Raji (cell line): ENCODE measurements around the gene PHLDA2.

Experiments
- POLR2A ChIP-seq: IDR thresholded peaks from 2 replicates; pipeline ENCODE4 v1.6.1; 2011; ENCODE audit warnings: low read depth, low read length, control low read depth; ENCODE audit not compliant: insufficient read depth

PHLDA2 gene, protein sequence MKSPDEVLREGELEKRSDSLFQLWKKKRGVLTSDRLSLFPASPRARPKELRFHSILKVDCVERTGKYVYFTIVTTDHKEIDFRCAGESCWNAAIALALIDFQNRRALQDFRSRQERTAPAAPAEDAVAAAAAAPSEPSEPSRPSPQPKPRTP

DNA sequence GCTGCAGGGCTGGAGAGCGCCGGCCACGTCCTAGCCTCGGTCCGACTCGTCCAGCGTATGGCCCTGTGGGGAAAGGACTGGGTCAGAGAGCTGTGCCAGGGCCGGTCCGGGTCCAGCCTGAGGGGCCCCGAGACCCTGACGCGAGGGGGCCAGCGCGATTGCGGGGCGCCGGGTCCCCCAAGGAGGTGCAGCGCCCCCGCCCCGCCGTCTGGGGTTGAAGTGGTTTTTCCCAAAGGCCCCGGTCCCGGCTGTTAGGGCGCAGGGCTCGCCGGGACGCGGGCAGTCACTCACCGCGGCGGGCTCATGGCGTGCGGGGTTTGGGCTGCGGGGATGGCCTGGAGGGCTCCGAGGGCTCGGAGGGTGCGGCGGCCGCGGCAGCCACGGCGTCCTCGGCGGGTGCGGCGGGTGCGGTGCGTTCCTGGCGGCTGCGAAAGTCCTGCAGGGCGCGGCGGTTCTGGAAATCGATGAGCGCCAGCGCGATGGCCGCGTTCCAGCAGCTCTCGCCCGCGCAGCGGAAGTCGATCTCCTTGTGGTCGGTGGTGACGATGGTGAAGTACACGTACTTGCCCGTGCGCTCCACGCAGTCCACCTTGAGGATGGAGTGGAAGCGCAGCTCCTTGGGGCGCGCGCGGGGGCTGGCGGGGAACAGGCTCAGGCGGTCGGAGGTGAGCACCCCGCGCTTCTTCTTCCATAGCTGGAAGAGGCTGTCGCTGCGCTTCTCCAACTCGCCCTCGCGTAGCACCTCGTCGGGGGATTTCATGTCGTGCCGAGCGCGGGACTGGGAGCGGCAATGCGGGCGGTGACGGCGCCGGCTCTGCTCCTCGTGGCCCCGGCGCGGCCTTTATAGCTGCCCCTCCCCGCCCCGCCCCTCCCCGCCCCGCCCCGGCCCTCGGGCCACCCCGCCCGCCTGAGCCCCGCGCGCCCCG lies at the start of gene PHLDA2:
TSS of gene PHLDA2 (minus strand) at position 816 of the 926 bp plus-strand sequence. CDS start at position 760, 56 bp downstream.
- TF ChIP-seq POLR2A: no peak

DNA sequence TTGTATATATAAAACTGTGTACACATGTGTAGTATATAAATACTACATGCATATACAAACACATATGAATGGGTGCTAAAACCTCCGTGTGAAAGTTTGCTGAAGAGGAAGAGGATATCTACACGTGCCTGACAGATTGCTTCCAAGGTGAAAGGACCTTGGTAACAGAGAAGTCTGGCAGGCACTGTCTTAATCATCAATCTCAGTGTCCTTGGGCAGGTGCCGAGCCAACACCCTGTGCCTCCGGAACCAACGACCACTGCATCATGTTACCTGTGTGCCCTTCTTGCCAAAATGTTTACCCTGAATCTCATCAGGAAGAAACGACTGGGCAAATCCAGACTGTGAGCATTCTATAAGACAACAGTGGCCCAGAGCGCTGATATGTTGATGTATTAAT lies 47.9 kb upstream of the PHLDA2 start:
- no peak for TF ChIP-seq POLR2A

DNA sequence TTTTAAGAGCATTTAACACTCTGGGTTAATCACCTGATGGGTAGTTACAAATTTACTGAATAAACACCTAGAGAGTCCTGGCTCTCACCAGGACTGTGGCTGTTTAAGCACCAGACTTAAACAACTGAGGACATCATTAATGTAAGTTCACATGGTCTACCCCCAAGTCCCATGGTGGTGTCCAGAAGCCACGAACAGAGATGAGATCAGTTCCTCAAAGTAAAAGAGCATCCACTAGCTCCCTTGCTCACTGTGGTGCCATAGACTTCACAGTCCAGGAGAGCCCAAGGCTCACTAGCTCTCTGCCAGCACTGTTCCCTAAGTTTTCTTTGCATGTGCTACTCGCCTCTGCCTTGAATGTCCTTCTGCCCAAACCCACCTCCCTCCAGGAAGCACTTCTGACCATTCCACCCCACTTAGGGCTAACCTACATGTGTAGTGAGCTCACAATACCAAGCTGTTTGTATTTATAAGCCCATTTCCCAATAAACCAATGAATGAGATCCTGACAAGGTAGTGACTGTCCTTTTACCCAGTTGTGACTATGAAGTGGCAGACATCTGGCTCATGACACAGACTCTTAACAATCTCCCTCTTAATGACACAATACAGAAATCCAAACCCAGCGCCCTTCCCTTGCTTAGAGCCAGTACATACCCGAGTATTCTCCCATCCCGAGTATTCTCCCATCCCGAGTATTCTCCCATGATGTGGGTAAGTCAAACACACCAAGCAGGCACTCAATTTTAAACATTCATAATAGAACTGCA lies 47.3 kb upstream of the PHLDA2 start:
- no peak for TF ChIP-seq POLR2A

DNA sequence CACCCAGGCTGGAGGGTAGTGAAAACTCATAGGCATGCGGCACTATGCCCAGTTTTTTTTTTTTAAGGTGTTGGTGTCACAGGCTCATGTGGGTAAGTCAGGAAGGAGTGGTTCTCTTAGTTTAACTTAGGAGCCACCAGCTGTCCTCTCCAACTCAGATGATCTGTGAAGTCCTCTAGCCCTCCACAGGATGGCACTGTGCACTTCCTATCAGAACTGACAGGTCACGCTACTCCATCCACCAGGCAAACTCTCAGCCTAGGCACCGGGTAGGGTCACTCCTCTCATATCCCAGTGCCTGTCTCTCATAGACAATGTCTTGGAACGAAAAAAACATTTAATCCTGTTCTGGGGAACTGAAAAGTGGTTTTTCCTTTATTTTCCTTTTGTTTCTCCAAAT lies 46.4 kb upstream of the PHLDA2 start:
- no peak for TF ChIP-seq POLR2A

DNA sequence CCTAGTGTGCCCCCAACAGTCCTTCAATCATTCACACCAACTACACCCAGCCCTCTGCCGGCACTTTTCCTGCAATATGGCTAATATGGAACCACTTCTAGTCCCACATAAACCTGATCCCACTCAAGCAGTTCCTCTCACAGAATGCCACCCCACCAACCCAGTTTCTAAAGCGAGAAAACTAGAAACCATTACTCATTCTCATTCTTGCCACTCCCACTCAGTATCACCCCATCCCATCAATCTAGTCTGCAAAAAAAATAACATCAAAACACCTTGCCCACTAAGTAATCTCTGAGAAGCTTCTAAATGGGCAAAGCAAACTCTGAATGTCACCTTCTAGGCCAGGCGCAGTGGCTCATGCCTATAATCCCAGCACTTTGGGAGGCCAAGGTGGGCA lies 45.1 kb upstream of the PHLDA2 start:
- TF ChIP-seq POLR2A: no peak

DNA sequence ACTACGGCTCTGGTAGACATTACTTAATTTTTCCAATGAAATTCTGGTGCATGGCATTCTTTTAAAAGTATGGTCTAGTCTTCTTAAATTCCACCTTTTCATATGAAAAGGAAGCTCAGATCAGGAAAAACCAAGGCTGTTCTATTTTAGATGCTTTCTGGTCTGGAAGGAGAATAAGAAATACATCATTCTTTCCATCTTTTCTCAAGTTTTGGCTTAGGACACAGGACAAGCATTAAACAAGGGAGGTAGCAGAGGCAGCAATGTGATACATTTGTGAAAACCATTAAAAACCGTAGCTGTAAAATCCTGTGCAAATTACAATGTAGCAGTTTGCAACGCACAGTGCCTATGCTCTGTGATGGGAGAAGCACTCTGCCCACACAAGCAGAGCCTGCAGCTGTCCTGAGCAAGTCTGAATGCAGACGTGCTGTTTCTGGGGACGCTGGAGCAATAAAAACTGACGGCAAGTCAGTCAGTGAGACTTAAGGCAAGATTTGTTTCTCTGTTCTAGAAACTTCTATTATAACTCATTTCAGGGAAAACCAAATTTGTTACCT lies 39.2 kb upstream of the PHLDA2 start:
- no peak for TF ChIP-seq POLR2A

DNA sequence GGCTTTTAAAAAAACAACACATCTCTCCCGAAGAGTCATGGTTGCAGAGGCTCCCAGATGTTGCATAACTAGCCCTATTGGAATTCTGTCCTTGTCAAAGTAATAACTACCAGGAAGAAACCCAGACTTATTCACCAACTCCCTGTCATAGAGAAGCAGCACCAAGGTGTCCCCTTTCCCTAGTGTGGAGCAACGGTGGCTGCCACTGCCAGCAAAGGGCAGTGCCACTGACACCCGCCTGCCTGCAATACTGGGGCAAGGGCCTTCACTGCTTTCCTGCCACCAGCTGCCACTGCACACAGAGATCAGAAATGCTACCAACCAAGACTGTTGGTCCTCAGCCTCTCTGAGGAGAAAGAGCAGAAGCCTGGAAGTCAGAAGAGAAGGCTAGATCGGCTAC lies 35.6 kb upstream of the PHLDA2 start:
- no peak for TF ChIP-seq POLR2A

DNA sequence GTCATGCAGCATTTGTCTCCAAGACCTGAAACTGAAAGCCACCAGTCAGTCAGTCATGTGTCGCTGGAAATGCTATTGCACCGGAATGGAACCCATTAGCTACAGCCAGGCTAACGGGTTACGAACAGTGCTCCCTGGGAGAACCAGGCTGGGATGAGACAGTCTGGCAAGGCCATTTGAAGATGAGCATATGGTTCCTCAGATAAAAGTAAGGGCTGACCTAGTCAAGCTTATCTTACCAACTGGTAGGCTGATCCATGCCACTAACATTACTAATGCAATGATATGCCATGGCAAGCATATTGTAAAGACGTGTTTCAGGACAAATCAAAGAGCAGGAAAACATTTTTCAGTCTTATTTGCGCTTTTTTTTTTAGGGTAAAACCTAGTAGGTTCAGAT lies 34.5 kb upstream of the PHLDA2 start:
- no peak for TF ChIP-seq POLR2A

DNA sequence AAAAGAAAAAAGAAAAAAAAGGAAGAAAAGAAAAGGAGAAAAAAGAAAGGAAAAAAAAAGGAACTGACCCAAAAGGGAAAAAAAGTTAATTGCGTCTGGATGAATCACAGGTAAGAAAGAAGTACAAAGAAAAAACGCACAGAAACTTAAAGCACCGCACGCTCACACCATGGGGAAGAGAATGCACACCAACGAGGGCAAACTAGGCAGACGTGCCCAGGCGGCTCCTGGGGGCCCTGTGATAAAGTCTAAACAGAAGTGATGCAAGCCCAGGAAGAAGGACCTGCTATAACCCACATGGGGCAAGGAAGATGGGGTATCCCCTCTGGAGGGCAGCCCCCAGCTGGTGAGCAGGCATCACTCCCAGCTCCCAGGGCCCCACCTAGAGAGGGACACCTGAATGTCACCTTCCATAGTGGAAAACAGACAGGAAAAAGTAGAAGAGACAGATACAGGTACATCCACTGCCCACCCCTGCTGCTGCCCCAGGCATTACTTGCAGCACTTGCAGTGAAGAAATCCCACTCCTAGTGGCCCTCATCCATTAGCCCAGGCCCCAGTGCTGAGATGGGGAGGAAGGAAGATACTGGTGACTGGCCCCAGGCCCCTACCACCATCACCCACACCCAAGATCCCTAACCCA lies 34.0 kb upstream of the PHLDA2 start:
- no peak for TF ChIP-seq POLR2A

DNA sequence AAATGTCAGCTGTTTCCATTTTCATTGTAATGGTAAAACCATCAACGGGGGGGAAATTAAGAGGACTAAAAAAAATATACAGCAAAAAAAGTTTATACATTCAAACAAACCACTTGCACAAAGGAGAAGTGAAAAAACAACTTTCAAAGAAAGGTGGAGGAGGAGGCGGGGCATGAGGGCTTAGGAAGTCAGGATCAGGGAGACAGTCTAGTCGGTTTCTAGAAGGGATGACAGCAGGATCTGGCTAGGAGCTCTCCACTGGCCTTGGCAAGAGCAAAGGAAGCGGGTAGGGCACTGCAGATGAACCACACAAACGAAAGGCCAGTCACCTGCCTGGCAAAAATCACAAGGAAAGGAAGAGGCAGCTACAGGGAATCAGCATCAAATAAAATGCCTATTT lies 31.9 kb upstream of the PHLDA2 start:
- no peak for TF ChIP-seq POLR2A

DNA sequence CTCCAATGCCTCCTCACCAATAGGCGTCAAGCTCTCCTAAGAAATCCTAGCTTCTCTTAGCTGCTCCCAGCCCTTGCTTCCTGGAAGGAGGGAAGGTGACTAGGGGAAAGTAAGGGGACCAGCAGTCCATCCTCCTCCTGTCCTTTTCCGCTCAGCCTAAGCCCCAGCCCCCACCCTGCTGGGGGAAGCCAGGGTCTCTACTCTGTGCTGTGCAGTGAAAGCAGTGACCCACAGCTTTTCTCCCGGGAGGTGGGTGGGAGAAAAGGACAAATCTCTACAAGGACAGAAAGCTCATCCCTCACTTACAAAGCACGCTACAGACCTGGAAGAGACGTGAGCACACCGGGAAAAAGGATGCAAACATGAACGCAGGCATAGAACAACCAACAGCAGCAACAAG lies 30.9 kb upstream of the PHLDA2 start:
- TF ChIP-seq POLR2A: no peak

DNA sequence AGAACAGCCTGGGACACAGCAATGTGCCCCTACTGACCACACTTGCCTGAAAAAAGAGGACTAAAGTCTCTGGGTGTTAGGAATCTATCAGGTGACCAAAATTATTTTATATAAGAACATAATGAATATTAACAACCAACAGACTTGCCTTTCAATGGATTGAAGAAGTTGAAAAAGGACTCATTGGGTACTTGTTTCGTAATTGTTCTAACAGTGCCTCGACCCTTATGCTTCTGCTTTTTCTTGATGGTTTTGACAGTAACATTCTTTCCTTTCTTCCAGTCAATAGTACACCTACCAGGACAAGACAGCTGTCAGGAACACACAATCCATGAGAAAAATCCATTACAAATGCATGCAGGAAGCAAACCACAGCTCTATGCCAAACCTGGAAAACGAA lies 29.0 kb upstream of the PHLDA2 start:
- TF ChIP-seq POLR2A: no peak

DNA sequence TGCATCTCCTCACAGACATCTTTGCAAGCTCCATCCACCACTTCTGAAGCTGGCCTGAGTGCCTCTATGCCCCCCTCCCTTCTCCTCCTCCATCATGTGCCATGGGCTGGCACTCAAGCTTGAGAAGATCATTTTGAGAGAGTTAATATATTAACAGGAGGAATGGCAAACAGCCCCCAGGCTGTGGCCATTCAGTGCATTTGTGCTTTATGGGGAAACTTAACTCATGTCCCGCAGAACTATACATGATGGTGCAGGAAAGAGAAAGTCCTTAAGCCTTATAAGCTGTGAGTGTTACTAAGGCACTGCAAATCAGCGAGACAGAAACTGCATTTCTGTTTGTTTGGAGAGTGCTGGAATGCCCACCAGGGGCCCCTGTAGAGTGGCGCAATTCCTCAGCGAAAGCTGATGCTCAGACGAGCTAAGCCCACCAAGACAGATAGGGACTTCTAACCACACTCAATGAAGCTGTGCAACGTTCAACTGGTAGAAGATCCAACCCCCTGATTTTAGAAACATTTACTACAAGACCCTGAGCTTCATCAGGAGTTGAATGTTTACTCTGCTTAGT lies 26.8 kb upstream of the PHLDA2 start:
- no peak for TF ChIP-seq POLR2A

DNA sequence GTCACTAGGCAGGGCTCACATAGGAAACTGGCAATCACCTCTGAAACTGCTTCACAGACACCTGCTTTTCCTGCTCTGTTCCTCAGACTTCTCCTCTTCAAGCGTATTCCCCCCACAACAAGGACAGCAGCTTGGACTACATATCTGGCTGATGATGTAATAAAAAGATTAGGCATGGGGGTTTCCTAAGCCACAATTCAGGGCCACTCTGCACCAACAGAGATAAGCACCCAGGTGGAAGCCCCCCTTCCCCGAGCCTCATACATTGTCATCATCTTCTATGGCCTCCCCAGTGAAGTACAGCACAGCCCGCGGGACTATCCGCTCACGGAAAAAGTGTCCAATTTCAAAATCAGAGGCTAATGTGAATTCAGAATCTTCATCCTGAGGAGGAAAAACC lies 25.0 kb upstream of the PHLDA2 start:
- TF ChIP-seq POLR2A: no peak

DNA sequence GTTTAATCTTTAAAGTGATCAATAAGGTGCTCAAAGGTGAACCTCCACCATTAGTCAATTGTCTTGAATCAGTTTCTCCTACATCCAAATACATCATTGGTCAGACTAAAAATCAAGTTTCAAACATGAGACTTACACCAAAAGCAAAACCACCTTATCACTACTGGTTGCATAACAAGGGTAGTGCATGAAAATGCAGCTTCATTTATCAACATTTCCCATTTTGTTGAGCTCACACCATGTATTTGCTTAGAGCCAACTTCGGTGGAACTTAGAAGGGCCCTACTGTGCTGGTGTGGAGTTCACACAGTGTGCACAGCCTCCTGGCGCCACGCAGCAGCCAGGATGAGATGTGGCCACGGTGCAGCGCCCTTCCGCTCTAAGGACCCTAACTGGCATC lies 23.1 kb upstream of the PHLDA2 start:
- TF ChIP-seq POLR2A: no peak
